IPS-20b (cell line): ENCODE measurements around the gene ZDHHC20.
A peak's percentile ranks its signal among the peaks of the same experiment; 100 is the strongest.

Experiments used
- H3K27ac ChIP-seq: one replicate; pipeline ENCODE4 v1.5.1; 2013; ENCODE audit warnings: low read length
- H3K27me3 ChIP-seq: 2 replicates; pipeline ENCODE4 v1.6.1; 2013; ENCODE audit warnings: mild to moderate bottlenecking, low read length, inconsistent platforms; ENCODE audit not compliant: insufficient read depth
- H3K36me3 ChIP-seq: 2 replicates; pipeline ENCODE4 v1.6.1; 2013; ENCODE audit warnings: low read depth, mild to moderate bottlenecking, inconsistent platforms, low read length, moderate library complexity; ENCODE audit not compliant: insufficient read depth
- H3K4me1 ChIP-seq: 2 replicates; pipeline ENCODE4 v1.6.1; 2013; ENCODE audit warnings: mild to moderate bottlenecking, control low read depth, inconsistent platforms, low read length, moderate library complexity; ENCODE audit not compliant: insufficient read depth
- H3K4me3 ChIP-seq: 2 replicates; pipeline ENCODE4 v1.5.1; 2013; ENCODE audit warnings: mild to moderate bottlenecking, low read length, inconsistent platforms
- H3K9ac ChIP-seq: 2 replicates; pipeline ENCODE4 v1.6.1; 2013; ENCODE audit warnings: low read depth, mild to moderate bottlenecking, inconsistent platforms, low read length, moderate library complexity
- H3K9me3 ChIP-seq: 2 replicates; pipeline ENCODE4 v1.6.1; 2013; ENCODE audit warnings: mild to moderate bottlenecking, low read depth, low read length, inconsistent platforms; ENCODE audit not compliant: insufficient read depth

The ZDHHC20 gene

GRCh38 chr13:21466527-21466926 is 7.4 kb upstream of the ZDHHC20 start:
- Histone ChIP-seq H3K27me3 (no peaks in the 10 kb centered on the region), H3K36me3 (no peaks in the 10 kb centered on the region), H3K9me3 (0 out of 2 replicates have a peak, but pooled peaks cover 4% of the 10 kb centered on the region), H3K9ac (no peak overlapping the region), H3K4me1 (no peaks in the 10 kb centered on the region; the same call in 1 of the 2 replicates), H3K27ac (no peak overlapping the region), H3K4me3 (no peak overlapping the region)

GRCh38 chr13:21465710-21466160 is 6.6 kb upstream of the ZDHHC20 start:
- no peak overlapping the region for H3K27ac ChIP-seq
- no peaks in the 10 kb centered on the region; the same call in 1 of the 2 replicates for H3K4me1 ChIP-seq
- H3K27me3 ChIP-seq, result no peaks in the 10 kb centered on the region
- no peak overlapping the region for H3K4me3 ChIP-seq
- H3K9ac ChIP-seq, result no peak overlapping the region
- H3K9me3 ChIP-seq, result no peaks in the 10 kb centered on the region
- H3K36me3 ChIP-seq, result no peaks in the 10 kb centered on the region

GRCh38 chr13:21463424-21463823 is 4.3 kb upstream of the ZDHHC20 start:
- no peaks in the 10 kb centered on the region for H3K9me3 ChIP-seq
- H3K4me3 ChIP-seq, result no peak overlapping the region
- no peaks in the 10 kb centered on the region for H3K36me3 ChIP-seq
- peaks cover 6% of the 10 kb centered on the region; the same call in 1 of the 2 replicates for H3K4me1 ChIP-seq
- H3K27ac ChIP-seq, result no peak overlapping the region
- no peak overlapping the region for H3K9ac ChIP-seq
- no peaks in the 10 kb centered on the region for H3K27me3 ChIP-seq

GRCh38 chr13:21461131-21461530 is 2.0 kb upstream of the ZDHHC20 start:
- Histone ChIP-seq H3K9me3 (no peaks in the 10 kb centered on the region), H3K27me3 (no peaks in the 10 kb centered on the region), H3K27ac (no peak overlapping the region), H3K36me3 (no peaks in the 10 kb centered on the region), H3K9ac (no peak overlapping the region), H3K4me3 (no peak overlapping the region), H3K4me1 (peaks cover 6% of the 10 kb centered on the region; the same call in 1 of the 2 replicates)

GRCh38 chr13:21458451-21458812 is 671 bp downstream of the ZDHHC20 start:
- Histone ChIP-seq H3K27me3 (no peaks in the 10 kb centered on the region), H3K27ac (peak overlapping the region; percentile 88), H3K9me3 (no peaks in the 10 kb centered on the region), H3K36me3 (no peaks in the 10 kb centered on the region), H3K4me1 (peaks cover 6% of the 10 kb centered on the region; the same call in 1 of the 2 replicates), H3K4me3 (peak overlapping the region; percentile 94), H3K9ac (peak overlapping the region; percentile 94)

- Histone ChIP-seq H3K9ac (no peak overlapping the region), H3K27me3 (no peaks in the 10 kb centered on the region), H3K36me3 (no peaks in the 10 kb centered on the region), H3K4me1 (no peaks in the 10 kb centered on the region; the same call in 1 of the 2 replicates), H3K4me3 (no peak overlapping the region), H3K27ac (no peak overlapping the region), H3K9me3 (no peaks in the 10 kb centered on the region; the same call in 1 of the 2 replicates)
These were observed 5.6 kb downstream of the ZDHHC20 start for GRCh38 chr13:21453387-21454081.

GRCh38 chr13:21450936-21451335 is 8.2 kb downstream of the ZDHHC20 start:
- Histone ChIP-seq H3K9me3 (peaks cover 3% of the 10 kb centered on the region; the same call in 1 of the 2 replicates), H3K27me3 (no peaks in the 10 kb centered on the region), H3K9ac (no peak overlapping the region), H3K36me3 (no peaks in the 10 kb centered on the region), H3K4me3 (no peak overlapping the region), H3K27ac (no peak overlapping the region), H3K4me1 (no peaks in the 10 kb centered on the region)

GRCh38 chr13:21446656-21447055 is 12.4 kb downstream of the ZDHHC20 start:
- H3K4me3 ChIP-seq, result no peak overlapping the region
- no peak overlapping the region for H3K9ac ChIP-seq
- no peak overlapping the region for H3K27ac ChIP-seq
- H3K9me3 ChIP-seq, result peaks cover 3% of the 10 kb centered on the region; the same call in 1 of the 2 replicates
- no peaks in the 10 kb centered on the region for H3K27me3 ChIP-seq
- no peaks in the 10 kb centered on the region for H3K36me3 ChIP-seq
- H3K4me1 ChIP-seq, result no peaks in the 10 kb centered on the region

- Histone ChIP-seq H3K36me3 (no peaks in the 10 kb centered on the region), H3K4me1 (no peaks in the 10 kb centered on the region), H3K4me3 (no peak overlapping the region), H3K9ac (no peak overlapping the region), H3K27me3 (no peaks in the 10 kb centered on the region), H3K9me3 (peaks cover 3% of the 10 kb centered on the region; the same call in 1 of the 2 replicates), H3K27ac (no peak overlapping the region)
These were observed 13.3 kb downstream of the ZDHHC20 start for GRCh38 chr13:21445759-21446158.

- Histone ChIP-seq H3K9ac (no peak overlapping the region), H3K27ac (no peak overlapping the region), H3K36me3 (no peaks in the 10 kb centered on the region), H3K27me3 (no peaks in the 10 kb centered on the region), H3K4me1 (no peaks in the 10 kb centered on the region), H3K9me3 (peaks cover 6% of the 10 kb centered on the region; the same call in 1 of the 2 replicates), H3K4me3 (no peak overlapping the region)
These were observed 15.9 kb downstream of the ZDHHC20 start for GRCh38 chr13:21443171-21443570.

GRCh38 chr13:21436582-21436981 is 22.5 kb downstream of the ZDHHC20 start:
- H3K27ac ChIP-seq, result no peak overlapping the region

GRCh38 chr13:21435687-21436151 is 23.4 kb downstream of the ZDHHC20 start:
- no peak overlapping the region for H3K4me3 ChIP-seq
- no peak overlapping the region for H3K27ac ChIP-seq
- H3K36me3 ChIP-seq, result no peaks in the 10 kb centered on the region
- no peak overlapping the region for H3K9ac ChIP-seq
- no peaks in the 10 kb centered on the region; the same call in none of the 2 replicates for H3K4me1 ChIP-seq
- no peaks in the 10 kb centered on the region for H3K27me3 ChIP-seq
- H3K9me3 ChIP-seq, result peaks cover 6% of the 10 kb centered on the region; the same call in 1 of the 2 replicates

More at GRCh38 chr13:21436582-21436981, 22.5 kb downstream of the ZDHHC20 start:
- Histone ChIP-seq H3K9ac (no peak overlapping the region), H3K27me3 (no peaks in the 10 kb centered on the region), H3K36me3 (no peaks in the 10 kb centered on the region), H3K9me3 (peaks cover 6% of the 10 kb centered on the region; the same call in 1 of the 2 replicates), H3K4me3 (no peak overlapping the region), H3K4me1 (no peaks in the 10 kb centered on the region; the same call in none of the 2 replicates)
